ENCODE data around the gene SEMG2. TPM values are rescaled to one million over a fixed set of nuclear protein-coding genes. Genes with fewer than 3 reads are reported as not detected.

Gene SEMG2
- total RNA-seq, 1 experiment from 2014 or later, result not detected

DNA sequence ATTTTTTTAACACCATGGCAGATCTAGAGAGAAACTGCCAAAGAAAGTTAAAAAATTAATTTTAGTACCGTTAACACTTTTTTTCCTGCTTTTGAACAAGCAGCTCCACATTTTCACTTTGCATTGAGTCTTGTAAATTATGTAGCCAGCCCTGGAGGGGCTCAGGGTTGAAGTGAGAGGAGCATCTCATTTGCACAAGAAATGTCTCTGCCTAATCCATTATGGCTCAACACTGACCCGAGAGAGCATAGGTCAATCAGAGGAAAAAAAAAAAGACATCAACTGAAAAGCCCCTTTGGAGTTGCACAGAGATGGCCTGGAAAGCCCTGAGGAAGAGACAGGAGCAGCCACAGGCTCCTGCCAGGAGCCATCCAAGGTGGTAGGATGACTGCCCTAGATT, 37.5 kb downstream of the SEMG2 start:
- Histone ChIP-seq H4K20me1 (ENCODE audit: low read length) (no peaks in the 10 kb centered on the region), H3K9me3 (ENCODE audit: low read length) (no peaks in the 10 kb centered on the region), H2AFZ (ENCODE audit: low read length) (no peak overlapping the region), H3K79me2 (ENCODE audit: low read length) (0 out of 2 replicates have a peak, but pooled peaks cover 3% of the 10 kb centered on the region), H3K9ac (ENCODE audit: low read length) (no peak overlapping the region), H3K9me2 (replicated peaks; ENCODE audit: low read length) (no peaks in the 10 kb centered on the region), H3K36me3 (ENCODE audit: low read depth, low read length) (no peaks in the 10 kb centered on the region), H3K27ac (ENCODE audit: low read length) (no peak overlapping the region), H3F3A (ENCODE audit: low read length, unreplicated experiment) (no peaks in the 10 kb centered on the region), H3K4me1 (ENCODE audit: insufficient read depth, low read length) (peaks cover 21% of the 10 kb centered on the region), H3K4me2 (ENCODE audit: low read length) (no peak overlapping the region), H3K27me3 (ENCODE audit: low read length) (no peaks in the 10 kb centered on the region), H3K4me3 (ENCODE audit: low read length) (no peak overlapping the region)
- ChIA-PET POLR2A (ENCODE audit: unreplicated experiment) (no interaction called here), CTCF (no interaction called here)
- ATAC-seq, result no peak
- no peak for DNase-seq
- intact Hi-C loops (cut with micrococcal nuclease), result no loop called here
- no TSS peak for BruUV-seq (replicated peaks)
- TF ChIP-seq CTCF (conservative IDR thresholded peaks at IDR 0.05; ENCODE audit: low read depth, low read length), result no peak

GRCh38 chr20:45263556-45264266, 42.5 kb downstream of the SEMG2 start:
- ChIA-PET CTCF (no interaction called here), POLR2A (ENCODE audit: unreplicated experiment) (no interaction called here)
- Histone ChIP-seq H3K27ac (ENCODE audit: low read length) (no peak overlapping the region), H3K79me2 (ENCODE audit: low read length) (no peaks in the 10 kb centered on the region), H3K4me2 (ENCODE audit: low read length) (no peak overlapping the region), H3K9me3 (ENCODE audit: low read length) (no peaks in the 10 kb centered on the region), H3F3A (ENCODE audit: low read length, unreplicated experiment) (no peaks in the 10 kb centered on the region), H3K4me1 (ENCODE audit: insufficient read depth, low read length) (peaks cover 9% of the 10 kb centered on the region; the same call in 1 of the 2 replicates), H4K20me1 (ENCODE audit: low read length) (no peaks in the 10 kb centered on the region), H2AFZ (ENCODE audit: low read length) (no peak overlapping the region), H3K4me3 (ENCODE audit: low read length) (no peak overlapping the region), H3K27me3 (ENCODE audit: low read length) (no peaks in the 10 kb centered on the region), H3K9ac (ENCODE audit: low read length) (no peak overlapping the region), H3K9me2 (replicated peaks; ENCODE audit: low read length) (no peaks in the 10 kb centered on the region), H3K36me3 (ENCODE audit: low read depth, low read length) (no peaks in the 10 kb centered on the region)
- BruUV-seq (replicated peaks), result no TSS peak
- DNase-seq (no peak), ATAC-seq (no peak)
- no peak for TF ChIP-seq CTCF (conservative IDR thresholded peaks at IDR 0.05; ENCODE audit: low read depth, low read length)
- no peak for TF ChIP-seq EZH2phosphoT487 (IDR thresholded peaks at IDR 0.05; ENCODE audit: borderline replicate concordance, low read length)
- no peak for TF ChIP-seq EZH2 (IDR thresholded peaks at IDR 0.05; ENCODE audit: low read length, unreplicated experiment)
- intact Hi-C loops (cut with micrococcal nuclease), result no loop called here

- intact Hi-C loops (cut with micrococcal nuclease), result no loop called here
- Histone ChIP-seq H3K4me3 (ENCODE audit: low read length) (no peak overlapping the region), H3K79me2 (ENCODE audit: low read length) (no peaks in the 10 kb centered on the region), H3K9me3 (ENCODE audit: low read length) (no peaks in the 10 kb centered on the region), H3K36me3 (ENCODE audit: low read depth, low read length) (no peaks in the 10 kb centered on the region), H3K9ac (ENCODE audit: low read length) (no peak overlapping the region), H3K4me1 (ENCODE audit: insufficient read depth, low read length) (peaks cover 9% of the 10 kb centered on the region; the same call in 1 of the 2 replicates), H3K4me2 (ENCODE audit: low read length) (peak overlapping the region; percentile 4; the same call in 1 of the 2 replicates), H3K9me2 (replicated peaks; ENCODE audit: low read length) (no peaks in the 10 kb centered on the region), H3F3A (ENCODE audit: low read length, unreplicated experiment) (no peaks in the 10 kb centered on the region), H4K20me1 (ENCODE audit: low read length) (no peaks in the 10 kb centered on the region), H3K27ac (ENCODE audit: low read length) (no peak overlapping the region), H3K27me3 (ENCODE audit: low read length) (no peaks in the 10 kb centered on the region), H2AFZ (ENCODE audit: low read length) (no peak overlapping the region)
- ChIA-PET POLR2A (ENCODE audit: unreplicated experiment) (no interaction called here), CTCF (no interaction called here)
- TF ChIP-seq CTCF (conservative IDR thresholded peaks at IDR 0.05; ENCODE audit: low read depth, low read length) (no peak), EZH2 (IDR thresholded peaks at IDR 0.05; ENCODE audit: low read length, unreplicated experiment) (no peak), EZH2phosphoT487 (IDR thresholded peaks at IDR 0.05; ENCODE audit: borderline replicate concordance, low read length) (no peak)
- DNase-seq, result peak; percentile 19
- peak; percentile 76 for ATAC-seq
- BruUV-seq (replicated peaks), result no TSS peak
Measured at GRCh38 chr20:45266977-45267376, 45.8 kb downstream of the SEMG2 start.

Data from PC-3 (cell line).